Activated CD8-positive, alpha-beta memory T cell treated with anti-CD3 and anti-CD28 coated beads, Interleukin-2, amount 50 U/mL, for 4 hours (primary cell): ENCODE measurements around the gene TMEM114.
A peak's percentile ranks its signal among the peaks of the same experiment; 100 is the strongest.
"Not testable (repeated sequence)": the region's sequence is repeated elsewhere in the genome, so short reads cannot be mapped to it uniquely, and the experiment has no call there.

Experiments
- DNase-seq: peaks from one replicate; pipeline ENCODE4 v3.0.0-alpha.2; 2020

TMEM114 gene

GRCh38 chr16:8572063-8572918 lies 18.0 kb downstream of the TMEM114 start:
- no peak for DNase-seq

DNA sequence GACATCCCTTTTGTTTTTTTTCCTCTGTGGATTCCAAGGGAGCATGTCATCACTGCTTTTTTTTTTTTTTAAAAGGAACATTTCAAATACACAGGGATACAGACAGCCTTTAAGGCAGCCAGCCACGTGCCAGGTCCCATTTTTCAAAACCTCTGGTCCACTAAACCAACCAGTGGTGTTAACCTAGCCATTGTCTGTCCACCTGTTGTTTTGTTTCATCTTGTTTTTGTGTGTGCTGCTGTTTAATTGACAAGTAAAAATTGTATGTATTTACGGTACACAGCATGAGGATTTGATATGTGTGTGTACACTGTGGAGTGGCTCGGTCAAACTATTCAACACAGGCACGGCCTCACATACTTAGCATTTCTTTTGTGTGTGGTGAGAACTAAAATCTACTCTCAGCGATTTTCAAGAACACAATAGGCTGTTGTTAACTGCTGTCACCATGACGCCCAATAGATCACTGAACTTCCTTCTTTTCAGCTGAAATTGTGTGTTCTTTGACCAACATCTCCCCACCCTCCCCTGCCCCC lies 19.2 kb downstream of the TMEM114 start:
- DNase-seq = no peak

DNA sequence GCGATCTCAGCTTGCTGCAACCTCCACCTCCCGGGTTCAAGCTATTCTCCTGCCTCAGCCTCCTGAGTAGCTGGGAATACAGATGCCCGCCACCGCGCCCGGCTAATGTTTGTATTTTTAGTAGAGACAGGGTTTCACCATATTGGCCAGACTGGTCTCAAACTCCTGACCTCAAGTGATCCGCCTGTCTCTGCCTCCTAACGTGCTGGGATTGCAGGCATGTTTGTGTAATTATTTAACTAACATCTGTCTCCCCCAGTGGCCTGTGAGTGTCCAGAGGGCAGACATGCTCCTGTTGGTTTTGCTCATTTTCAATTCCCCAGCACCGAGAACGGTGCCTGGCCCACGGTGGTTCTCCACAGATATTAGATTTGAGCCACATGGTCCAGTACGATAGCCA lies 19.9 kb downstream of the TMEM114 start:
- not testable (repeated sequence) for DNase-seq

GRCh38 chr16:8569650-8570346 lies 20.5 kb downstream of the TMEM114 start:
- DNase-seq = no peak

DNA sequence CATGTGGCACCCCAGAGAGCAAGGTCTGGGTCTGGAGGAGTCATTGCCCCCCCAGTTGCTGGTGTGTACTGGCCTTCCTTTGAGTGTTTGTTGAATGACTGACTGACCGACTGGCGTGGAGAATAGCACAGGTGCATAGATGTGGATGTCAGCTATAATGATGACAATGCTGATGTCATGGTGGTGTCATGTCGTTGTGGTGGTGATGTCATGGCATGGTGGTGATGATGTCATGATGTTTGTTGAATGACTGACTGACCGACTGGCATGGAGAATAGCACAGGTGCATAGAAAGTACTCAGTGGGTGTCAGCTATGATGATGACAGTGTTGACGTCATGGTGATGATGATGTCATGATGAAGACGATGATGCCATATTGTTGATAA lies 22.1 kb downstream of the TMEM114 start:
- no peak for DNase-seq

DNA sequence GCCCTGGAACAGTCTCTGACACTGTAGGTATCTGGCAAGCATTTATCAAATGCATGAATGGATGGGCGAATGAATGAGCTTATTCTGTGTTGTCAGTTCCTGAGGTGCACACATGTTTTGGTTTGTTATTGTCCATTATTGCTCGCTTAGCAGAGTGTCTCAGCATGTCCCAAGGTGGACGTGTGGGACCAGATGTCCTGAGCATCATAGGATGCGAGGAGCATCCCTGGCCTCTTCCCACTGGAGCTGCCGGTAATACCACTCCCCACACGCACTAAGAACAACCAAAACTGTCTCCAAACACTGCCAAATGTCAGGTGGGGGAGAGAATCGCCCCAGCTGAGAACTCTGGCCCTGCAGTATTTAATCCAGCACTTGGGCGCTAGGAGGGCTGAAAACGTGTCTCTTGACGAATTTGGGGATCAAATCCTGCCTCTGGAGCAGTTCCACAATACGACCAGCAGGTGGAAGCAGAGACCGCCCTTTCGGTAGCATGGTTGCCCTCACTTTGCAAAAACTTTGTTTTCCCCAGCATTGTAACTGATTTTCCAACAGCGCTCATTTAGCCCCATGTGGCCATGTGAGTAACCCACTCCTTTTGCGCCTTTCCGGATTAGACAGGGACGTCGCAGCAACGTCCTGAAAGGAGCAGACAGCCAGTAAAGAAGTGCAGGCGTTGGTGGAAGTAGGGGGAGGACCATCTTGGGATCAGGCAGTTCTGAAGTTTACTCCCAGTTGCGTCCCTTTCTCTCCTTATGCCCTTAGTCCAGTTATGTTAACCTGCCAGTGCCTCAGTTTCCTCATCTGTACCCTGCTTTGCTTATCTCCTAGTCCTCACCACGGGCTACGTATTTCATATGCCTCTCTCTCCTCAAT lies 22.7 kb downstream of the TMEM114 start:
- peak; percentile 71 for DNase-seq

DNA sequence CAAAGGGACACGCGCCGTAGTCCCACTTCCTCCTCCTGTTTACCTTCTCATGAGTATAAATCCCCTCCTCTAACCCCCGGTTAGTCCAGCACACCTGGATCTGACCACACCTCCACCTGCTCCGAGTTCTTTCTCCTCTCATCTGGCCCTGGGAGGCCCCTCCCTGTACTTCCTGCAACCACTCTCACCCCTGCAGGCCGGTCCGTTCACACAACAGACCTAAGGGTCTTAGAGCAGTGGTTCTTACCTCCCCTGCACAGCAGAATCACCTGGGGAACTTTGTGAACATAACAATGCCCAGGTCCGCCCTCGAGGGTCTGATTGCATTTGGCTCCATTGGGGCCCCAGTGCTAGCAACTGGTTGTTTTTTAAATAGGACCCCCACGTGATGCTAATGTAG lies 24.8 kb downstream of the TMEM114 start:
- DNase-seq = no peak

- no peak for DNase-seq
Observed at GRCh38 chr16:8564934-8565345, 25.4 kb downstream of the TMEM114 start.

DNA sequence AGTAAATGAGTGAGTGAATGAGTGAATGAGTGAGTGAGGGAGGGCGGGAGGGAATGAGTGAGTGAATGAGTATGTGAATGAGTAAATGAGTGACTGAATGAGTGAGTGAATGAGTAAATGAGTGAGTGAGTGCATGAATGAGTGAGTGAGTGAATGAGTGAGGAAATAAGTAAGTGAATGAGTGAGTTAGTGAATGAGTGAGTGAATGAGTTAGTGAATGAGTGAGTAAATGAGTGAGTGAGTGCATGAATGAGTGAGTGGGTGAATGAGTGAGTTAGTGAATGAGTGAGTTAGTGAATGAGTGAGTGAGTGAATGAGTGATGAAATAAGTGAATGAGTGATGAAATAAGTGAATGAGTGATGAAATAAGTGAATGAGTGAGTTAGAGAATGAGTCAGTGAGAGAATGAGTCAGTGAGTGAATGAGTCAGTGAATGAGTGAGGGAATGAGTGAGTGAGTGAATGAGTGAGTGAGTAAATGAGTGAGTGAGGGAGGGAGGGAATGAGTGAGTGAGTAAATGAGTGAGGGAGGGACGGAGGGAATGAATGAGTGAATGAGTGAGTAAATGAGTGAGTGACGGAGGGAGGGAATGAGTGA lies 26.3 kb downstream of the TMEM114 start:
- not testable (repeated sequence) for DNase-seq

DNA sequence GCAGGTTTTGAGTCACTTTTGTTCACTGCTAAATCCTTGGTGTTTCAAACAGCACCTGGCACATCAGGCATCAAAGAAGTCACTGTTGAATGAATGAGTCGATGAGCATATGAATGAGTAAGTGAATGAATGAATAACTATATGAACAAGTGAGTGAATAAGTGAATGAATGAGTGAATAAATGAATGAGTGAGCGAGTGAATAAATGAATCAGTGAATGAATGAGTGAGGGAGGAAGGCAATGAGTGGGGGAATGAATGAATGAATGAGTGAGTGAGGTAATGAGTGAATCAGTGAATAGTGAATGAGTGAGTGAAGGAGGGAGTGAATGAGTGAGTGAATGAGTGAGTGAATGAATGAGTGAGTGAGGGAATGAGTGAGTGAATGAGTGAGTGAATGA lies 28.8 kb downstream of the TMEM114 start:
- DNase-seq = no peak

DNA sequence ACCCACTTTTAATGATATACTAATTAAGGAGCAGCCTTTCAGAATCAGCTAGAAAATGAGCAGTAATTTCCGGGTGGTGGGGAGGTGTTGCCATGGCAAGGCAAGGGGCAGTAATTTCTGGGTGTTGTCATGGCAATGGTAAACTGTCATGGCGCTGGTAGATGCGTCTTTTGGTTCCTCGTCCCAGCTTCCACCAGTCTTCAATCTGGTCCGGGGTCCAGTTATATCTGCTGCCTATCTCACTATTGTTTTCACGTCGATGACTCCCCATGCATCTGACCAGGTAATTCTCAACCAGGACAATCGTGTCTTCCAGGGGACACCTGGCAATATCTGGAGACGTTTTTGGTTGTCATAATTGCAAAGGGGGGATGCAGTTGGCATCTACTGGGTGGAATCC lies 34.9 kb downstream of the TMEM114 start:
- DNase-seq = no peak

GRCh38 chr16:8554881-8555280 lies 35.4 kb downstream of the TMEM114 start:
- no peak for DNase-seq

GRCh38 chr16:8554022-8554421 lies 36.3 kb downstream of the TMEM114 start:
- DNase-seq = no peak

DNA sequence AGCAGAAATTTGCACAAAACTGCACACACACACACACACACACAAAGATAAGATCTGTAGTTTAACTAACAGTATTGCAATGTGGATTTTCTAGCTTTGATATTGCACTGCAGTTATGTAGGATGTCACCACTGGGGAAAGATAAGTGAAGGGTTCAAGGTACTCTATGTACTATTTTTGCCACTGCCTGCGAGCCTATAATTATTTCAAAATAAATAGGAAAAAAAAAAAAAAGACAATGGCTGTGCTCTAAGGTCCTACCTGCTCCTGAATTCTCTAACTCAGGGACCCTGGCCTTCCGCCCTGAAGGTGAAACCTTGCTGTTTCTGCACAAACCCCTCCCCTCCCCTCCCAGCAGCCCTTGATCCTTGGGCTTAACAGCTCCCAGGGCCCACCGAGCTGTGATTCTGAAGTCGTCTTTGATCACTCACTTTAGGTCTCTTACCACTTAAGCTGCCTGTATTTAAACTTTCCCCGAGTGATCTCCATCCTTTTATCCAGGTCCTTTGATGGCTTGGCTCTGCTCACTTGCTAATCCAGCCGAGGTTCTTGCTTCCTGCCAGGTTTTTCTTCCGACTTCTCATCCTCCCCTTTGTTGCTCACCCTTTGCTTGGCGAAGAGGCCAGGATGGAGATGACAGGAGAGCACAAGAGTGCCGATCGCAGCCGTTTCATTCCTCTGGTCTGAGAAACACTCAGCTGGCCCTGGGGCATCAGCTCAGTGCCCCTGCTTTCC lies 37.7 kb downstream of the TMEM114 start:
- no peak for DNase-seq

GRCh38 chr16:8551388-8552332 lies 38.7 kb downstream of the TMEM114 start:
- DNase-seq = no peak

DNA sequence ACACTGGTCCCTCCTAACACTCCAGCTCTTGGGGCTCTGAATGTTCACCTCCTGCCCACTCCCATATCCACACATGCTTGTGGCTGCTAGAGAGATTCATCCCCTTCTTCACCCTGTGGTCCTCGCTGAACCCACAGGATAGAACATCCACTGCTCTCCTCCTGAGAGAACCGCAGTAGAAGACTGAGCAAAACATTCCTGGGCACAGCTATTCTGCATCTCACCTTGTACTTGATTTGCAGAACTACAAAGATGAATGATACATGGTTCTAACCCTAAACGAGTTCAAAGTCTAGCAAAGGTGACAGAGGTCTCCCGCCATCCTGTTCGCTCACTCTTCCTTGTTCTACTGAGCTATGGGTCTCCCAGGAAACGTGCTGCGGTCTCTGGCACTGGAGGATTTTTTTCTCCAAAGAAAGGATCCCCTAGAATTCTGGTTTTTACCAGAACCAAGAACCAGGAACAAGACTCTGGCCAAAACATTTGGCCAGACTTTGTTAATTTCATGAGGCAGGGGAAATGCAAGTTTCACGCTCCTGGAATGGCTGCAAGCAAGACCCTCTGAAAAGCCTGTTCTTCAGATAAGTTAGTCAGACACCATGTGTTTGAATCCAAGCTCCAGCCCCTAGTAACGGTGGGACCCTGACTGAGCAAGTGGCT lies 39.5 kb downstream of the TMEM114 start:
- DNase-seq = no peak

DNA sequence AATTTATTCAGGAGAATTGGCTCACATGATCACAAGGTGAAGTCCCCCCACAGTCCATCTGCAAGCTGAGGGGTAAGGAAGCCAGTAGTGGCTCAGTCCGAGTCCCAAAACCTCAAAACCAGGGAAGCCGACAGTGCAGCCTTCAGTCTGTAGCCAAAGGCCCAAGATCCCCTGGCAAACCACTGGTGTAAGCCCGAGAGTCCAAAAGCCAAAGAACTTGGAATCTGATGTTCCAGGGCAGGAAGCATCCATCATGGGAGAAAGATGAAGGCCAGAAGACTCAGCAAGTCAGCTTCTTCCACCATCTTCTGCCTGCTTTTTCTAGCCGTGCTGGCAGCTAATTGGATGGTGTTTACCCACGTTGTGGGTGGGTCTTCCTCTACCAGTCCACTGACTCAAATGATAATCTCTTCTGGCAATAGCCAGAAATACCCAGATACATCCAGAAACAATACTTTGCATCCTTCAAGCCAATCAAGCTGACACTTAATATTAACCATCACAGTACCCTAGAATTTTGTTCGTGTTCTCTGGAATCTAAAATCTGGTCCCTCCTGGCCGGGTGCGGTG lies 40.4 kb downstream of the TMEM114 start:
- no peak for DNase-seq

GRCh38 chr16:8548166-8548565 lies 42.1 kb downstream of the TMEM114 start:
- DNase-seq = no peak

DNA sequence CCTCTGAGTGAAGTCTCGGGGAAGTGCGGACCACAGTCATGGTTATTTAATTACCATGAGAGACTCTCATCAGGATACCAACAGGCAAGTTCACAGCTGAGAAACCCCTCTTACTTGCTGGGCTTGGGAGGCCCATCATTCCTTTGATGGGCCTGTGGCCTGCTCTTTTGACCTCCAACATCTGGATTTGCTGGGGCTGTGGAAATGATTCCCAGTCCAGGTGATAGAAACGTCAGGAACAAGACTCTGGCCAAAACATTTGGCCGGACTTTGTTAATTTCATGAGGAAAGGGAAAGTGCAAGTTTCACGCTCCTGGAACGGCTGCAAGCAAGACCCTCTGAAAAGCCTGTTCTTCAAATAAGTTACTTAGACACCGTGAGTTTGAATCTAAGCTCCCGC lies 42.5 kb downstream of the TMEM114 start:
- DNase-seq = no peak

DNA sequence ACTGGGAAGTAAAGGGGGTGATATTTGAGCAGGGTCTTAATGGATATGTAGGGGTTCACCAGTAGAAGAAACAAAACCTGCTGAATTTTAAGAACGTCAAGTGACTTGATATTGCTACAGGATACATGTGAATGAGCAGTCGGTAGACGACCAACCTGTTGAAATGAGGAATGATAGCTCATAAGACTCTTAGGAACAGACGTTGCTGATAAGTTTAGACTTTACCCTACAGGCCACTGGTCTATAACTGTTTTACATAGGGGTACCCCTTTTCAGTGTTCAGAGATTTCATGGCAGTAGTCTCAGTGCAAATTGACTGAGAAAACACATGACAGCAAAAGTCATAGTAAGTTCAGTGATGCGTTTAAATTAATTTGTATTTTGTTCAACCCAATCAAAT lies 45.9 kb downstream of the TMEM114 start:
- no peak for DNase-seq
